Inflammatory macrophage (primary cell): Measurements from ENCODE around the gene C1orf52.
A peak's percentile ranks its signal among the peaks of the same experiment; 100 is the strongest.

ENCODE experiments used
- DNase-seq, 2 donors: peaks; one replicate each; pipeline ENCODE4 v3.0.0-alpha.2; 2020 to 2022
- total RNA-seq, 18 experiments: gene quantifications; one replicate each; lab custom pipeline; 2026; ENCODE audit warnings: mixed read lengths in 6 of 18, inconsistent platforms in 2 of 18; lab: John Stamatoyannopoulos, UW

Gene C1orf52
- total RNA-seq, result 13.9 to 23.9 (median 18.9) reads per million in 18 experiments

GRCh38 chr1:85259118-85259911 lies at the start of gene C1orf52:
C1orf52 (minus strand) TSS chr1:85259662; CDS start chr1:85259633, 29 bp downstream.
- DNase-seq, result peak; percentile 92 to 94

DNA sequence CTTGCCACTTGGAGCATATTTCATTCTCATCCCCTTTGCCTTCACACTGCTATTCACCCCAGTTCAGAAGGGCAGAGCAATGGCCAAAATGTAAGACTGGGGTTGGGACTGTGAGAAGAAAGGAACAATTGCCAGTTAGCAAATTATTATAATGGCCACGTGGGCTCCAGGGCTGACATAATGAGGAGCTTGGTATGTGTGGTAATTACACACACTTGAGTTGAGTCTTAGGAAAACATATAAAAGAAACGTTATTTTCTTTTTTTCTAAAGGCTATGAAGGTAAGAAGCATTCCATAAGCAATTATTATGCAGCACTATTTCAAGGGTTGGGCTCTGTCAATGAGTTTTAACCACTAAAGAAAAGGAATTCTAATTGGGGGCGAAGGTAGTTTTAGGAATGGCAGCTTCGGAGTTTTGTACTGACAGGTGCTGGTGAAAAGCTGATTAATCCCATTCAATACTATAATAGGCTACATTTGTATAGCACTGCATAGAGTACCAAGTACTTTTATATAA lies 49.4 kb upstream of the C1orf52 start:
- no peak for DNase-seq

GRCh38 chr1:85307987-85308832 lies 48.7 kb upstream of the C1orf52 start:
- peak; percentile 7 to 32 for DNase-seq

DNA sequence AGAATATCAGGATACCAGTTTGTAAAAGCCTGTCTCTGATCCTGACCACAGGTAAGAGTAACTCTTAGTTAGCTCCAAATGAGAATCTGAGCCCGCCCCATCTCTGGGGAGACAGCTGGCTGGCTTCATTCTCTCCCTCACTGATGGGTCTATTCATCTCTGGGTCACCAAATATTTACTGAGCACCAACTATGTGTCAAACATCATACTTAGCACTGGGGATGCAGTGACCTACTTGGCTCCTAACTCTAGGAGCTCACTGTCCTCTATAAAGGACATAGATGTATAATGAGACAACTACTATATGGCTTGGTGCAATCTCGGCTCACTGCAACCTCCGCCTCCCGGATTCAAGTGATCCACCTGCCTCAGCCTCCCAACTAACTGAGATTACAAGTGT lies 46.8 kb upstream of the C1orf52 start:
- DNase-seq, result no peak

GRCh38 chr1:85303440-85304162 lies 44.1 kb upstream of the C1orf52 start:
- no peak for DNase-seq

- no peak for DNase-seq
These were observed 40.7 kb upstream of the C1orf52 start for GRCh38 chr1:85300140-85300539.

DNA sequence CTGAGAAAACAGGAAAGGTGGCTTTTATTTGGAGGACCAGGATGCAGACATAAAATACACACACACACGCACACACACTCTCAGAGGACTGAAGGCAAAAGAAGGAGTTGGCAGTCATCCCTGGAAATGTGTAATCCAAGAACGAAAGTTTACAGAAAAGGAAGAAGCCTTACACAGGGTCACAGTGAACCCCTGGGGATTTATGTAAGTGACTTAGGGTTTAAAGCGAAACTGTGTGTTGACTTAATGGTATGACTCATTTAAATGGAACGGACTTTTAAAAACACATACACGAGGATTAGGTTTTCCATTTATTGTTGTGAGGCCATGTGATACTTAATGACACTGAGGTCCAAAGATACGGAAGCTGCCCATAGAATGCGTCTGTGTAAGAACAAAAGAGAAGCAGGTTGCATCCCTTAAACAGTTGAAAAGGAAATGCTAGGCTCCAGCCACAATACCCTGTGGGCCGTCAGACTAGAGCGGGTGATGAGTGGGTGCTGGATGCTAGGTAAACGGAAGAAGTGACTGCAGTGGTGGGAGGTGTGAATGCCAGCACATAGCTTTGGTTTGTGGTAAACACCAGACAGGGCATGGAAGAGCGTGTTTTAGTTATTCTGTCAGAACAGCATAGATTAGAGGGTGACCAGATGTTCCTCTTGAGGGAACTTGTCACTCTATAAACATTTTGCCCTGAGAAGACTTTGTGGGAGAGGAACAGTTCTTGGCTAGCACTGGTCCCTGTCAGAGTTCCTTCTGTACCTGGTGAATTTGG lies 38.6 kb upstream of the C1orf52 start:
- DNase-seq, result no peak

GRCh38 chr1:85297538-85297854 lies 38.0 kb upstream of the C1orf52 start:
- no peak for DNase-seq

DNA sequence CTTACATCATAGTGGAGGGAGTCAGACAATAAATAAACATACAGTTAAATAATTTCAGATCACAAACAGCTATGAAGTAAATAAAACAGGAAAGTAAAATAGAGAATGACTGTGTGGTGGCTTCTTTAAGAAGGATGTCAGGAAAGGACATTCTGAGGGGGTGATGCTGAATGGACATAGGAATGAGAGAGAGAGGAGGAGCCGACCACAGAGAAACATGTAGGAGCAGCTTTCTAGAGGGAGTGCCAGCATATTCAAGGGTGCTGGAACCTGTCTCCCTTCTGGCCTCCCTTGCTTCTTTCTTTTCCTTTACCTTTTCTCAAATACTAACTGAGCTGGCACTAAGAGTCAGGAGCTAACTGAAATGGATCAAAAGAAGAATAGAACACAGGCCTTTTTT lies 37.5 kb upstream of the C1orf52 start:
- DNase-seq, result no peak

DNA sequence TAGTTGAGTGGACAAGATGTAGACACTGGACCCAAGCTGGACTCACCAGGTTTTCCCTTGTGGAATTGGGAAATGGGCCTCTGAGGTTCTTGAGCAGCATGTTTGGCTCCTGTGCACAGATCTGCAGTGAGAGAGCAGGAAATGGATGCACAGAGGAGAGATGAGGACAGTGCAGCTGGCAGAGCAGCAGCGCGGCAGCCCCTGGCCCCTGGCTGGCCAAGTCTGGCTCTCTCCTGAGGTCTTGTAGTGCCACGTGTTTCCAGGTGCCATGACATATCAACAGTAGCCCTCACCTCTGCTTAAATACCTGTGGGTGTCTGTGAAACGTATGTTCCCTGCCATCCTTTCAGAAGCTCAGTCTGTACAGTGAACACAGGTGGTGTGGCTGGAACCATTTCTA lies 36.2 kb upstream of the C1orf52 start:
- DNase-seq, result no peak

DNA sequence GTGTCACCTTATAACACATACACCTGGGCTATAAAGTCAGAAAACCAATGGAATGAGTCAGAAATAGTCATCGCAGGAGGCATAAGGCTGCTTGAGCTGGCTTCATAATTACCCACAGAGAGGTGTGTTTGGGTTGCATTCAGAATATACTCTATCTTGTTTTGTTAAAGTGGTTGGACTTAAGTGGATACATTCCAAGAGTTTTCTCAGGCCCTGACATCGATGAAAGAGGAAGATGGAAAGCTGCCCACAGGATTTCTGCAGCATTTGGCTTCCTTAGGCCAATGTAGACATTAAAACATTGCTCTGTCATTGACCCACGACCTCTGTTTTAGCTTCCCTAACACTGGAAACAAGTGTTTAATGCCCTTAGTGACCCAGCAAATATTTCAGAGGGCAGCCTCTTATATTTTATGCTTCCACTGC lies 35.6 kb upstream of the C1orf52 start:
- DNase-seq, result no peak

DNA sequence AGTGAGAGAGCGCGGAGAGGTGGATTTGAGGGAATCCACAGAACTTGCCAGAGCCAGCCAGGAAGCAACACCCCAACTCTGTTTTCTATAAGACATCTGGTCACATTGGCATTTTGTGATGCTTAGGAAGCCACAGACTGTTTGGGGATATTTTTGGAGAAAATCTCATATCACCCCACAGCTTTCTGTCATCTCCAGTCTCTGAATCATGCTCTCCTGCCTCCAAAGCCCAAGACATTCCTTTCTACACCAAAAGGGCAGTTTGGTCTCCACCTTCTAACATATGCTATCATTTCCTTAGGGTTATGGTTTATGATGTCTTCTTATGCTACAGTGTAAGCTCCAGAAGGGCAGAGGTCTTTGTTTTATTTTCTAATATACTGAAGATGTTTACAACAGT lies 31.4 kb upstream of the C1orf52 start:
- no peak for DNase-seq

DNA sequence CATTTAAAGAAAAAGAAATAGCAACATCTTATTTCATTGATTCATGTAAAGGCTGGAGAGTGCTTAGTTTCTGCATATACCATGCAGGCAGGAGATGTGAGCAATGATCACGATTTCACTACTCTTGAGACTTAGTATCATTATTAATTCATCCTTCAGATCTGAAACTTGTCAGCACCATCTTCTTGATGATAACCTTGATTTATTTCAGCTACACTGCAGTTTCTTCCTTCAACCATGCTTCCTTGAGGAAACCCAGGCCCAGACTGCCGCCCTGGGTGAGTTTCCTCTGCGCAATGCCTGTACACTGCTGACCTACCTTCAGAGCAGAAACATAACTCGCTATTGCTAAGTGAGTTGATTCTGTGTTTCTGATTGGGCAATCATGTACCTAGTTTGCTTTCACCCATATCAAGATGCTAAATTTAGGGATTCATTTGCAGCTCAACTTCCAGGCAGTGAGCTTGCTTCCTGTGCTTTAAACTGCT lies 30.4 kb upstream of the C1orf52 start:
- no peak for DNase-seq

- peak in 1 of 2 donors; percentile 3 for DNase-seq
These were observed 29.9 kb upstream of the C1orf52 start for GRCh38 chr1:85289207-85289847.

- DNase-seq, result no peak
These were observed 24.7 kb upstream of the C1orf52 start for GRCh38 chr1:85284202-85284601.

- no peak for DNase-seq
These were observed 24.2 kb upstream of the C1orf52 start for GRCh38 chr1:85283475-85284199.

- DNase-seq, result no peak
These were observed 23.0 kb upstream of the C1orf52 start for GRCh38 chr1:85282424-85282823.

GRCh38 chr1:85280636-85281035 lies 21.2 kb upstream of the C1orf52 start:
- DNase-seq, result no peak

GRCh38 chr1:85279458-85280080 lies 20.1 kb upstream of the C1orf52 start:
- no peak for DNase-seq

GRCh38 chr1:85278853-85279314 lies 19.4 kb upstream of the C1orf52 start:
- DNase-seq, result peak; percentile 81 to 85
